GM12878 (cell line): ENCODE results near the gene ZNF511. TPM values are rescaled to one million over a fixed set of nuclear protein-coding genes. Genes with fewer than 3 reads are reported as not detected.

ENCODE experiments used
- ATAC-seq: fragments of 200-7000 bp; cut with Tn5 transposase; 3 replicates; pipeline ENCODE4 v1.9.1; 2020; ENCODE audit warnings: mild to moderate bottlenecking, moderate library complexity
- BruUV-seq: library from RNA; stranded (reverse); fragments of 400-500 nt; replicated peaks from 2 replicates; lab custom pipeline; 2021; lab: Mats Ljungman, UMichigan
- CTCF ChIA-PET: fragments of 300-600 bp; sonication (Branson Sonifier 250); formaldehyde crosslinking; extraction: SDS; loops from one replicate; lab custom pipeline; 2021; ENCODE audit warnings: inconsistent platforms; lab: Yijun Ruan, JAX
- POLR2A ChIA-PET: fragments of 350-600 bp; formaldehyde crosslinking; extraction: SDS; loops from one replicate; lab custom pipeline; 2021; ENCODE audit warnings: inconsistent platforms; lab: Charles Lee
- RAD21 ChIA-PET: fragments of 300-600 bp; sonication (Branson Sonifier 250); formaldehyde crosslinking; loops from one replicate; lab custom pipeline; 2023; ENCODE audit warnings: antibody characterized with exemption; ENCODE audit not compliant: unreplicated experiment; lab: Charles Lee
- SMC1A ChIA-PET: fragments of 300-600 bp; sonication (Branson Sonifier 250); formaldehyde crosslinking; loops from one replicate; lab custom pipeline; 2023; ENCODE audit not compliant: unreplicated experiment, uncharacterized antibody; lab: Charles Lee
- DNase-seq: peaks from one replicate; pipeline ENCODE4 v3.0.0-alpha.2; 2011; ENCODE audit warnings: low read depth, low spot score
- FAIRE-seq: peaks from 3 replicates; lab custom pipeline; 2011; peaks lifted over from hg19 to GRCh38; lab: Jason Lieb, UNC
- H2AFZ ChIP-seq: 2 replicates; pipeline ENCODE4 v1.6.0; 2011; ENCODE audit warnings: low read depth, low read length, control low read depth; ENCODE audit not compliant: control insufficient read depth
- H3K27ac ChIP-seq: 2 replicates; pipeline ENCODE4 v1.5.1; 2011; ENCODE audit warnings: control low read depth; ENCODE audit not compliant: control insufficient read depth, insufficient read depth
- H3K27me3 ChIP-seq, 2 experiments: replicated peaks in 1 of 2; 2 replicates each; pipeline versions ENCODE4 v1.6.0 to v1.6.1; 2011; ENCODE audit warnings: low read length in 1 of 2; ENCODE audit not compliant: control insufficient read depth in 2 of 2, insufficient read depth in 2 of 2
- H3K36me3 ChIP-seq, 2 experiments: 2 replicates each; pipeline ENCODE4 v1.5.1; 2011; ENCODE audit warnings: low read length in 1 of 2; ENCODE audit not compliant: control insufficient read depth in 2 of 2, insufficient read depth in 2 of 2
- H3K4me1 ChIP-seq: 2 replicates; pipeline ENCODE4 v1.6.1; 2011; ENCODE audit warnings: mild to moderate bottlenecking, low read length, moderate library complexity, mixed read lengths; ENCODE audit not compliant: control insufficient read depth, insufficient read depth
- H3K4me2 ChIP-seq: 2 replicates; pipeline ENCODE4 v1.6.0; 2011; ENCODE audit warnings: control low read depth; ENCODE audit not compliant: control insufficient read depth, insufficient read depth
- H3K4me3 ChIP-seq: fragments of 200-600 bp; sonication (generic); 2 replicates; pipeline ENCODE4 v1.5.1; 2016
- H3K79me2 ChIP-seq: 2 replicates; pipeline ENCODE4 v1.6.0; 2011; ENCODE audit warnings: low read length; ENCODE audit not compliant: control insufficient read depth, insufficient read depth
- H3K9ac ChIP-seq: 2 replicates; pipeline ENCODE4 v1.8.0; 2011; ENCODE audit warnings: low read length, control low read depth, mixed read lengths; ENCODE audit not compliant: control insufficient read depth, insufficient read depth
- H3K9me3 ChIP-seq: replicated peaks from 3 replicates; pipeline ENCODE4 v1.5.1; 2011; ENCODE audit warnings: mild to moderate bottlenecking, low read length; ENCODE audit not compliant: control insufficient read depth, insufficient read depth
- H4K20me1 ChIP-seq: 2 replicates; pipeline ENCODE4 v1.6.0; 2011; ENCODE audit not compliant: control insufficient read depth, insufficient read depth
- CREM ChIP-seq: IDR thresholded peaks from 2 replicates; pipeline ENCODE4 v1.6.1; 2014; ENCODE audit warnings: antibody characterized with exemption, low read depth
- IRF5 ChIP-seq: fragments of 450-650 bp; IDR thresholded peaks from 2 replicates; pipeline ENCODE4 v1.6.1; 2017; ENCODE audit warnings: borderline replicate concordance
- MAX ChIP-seq: IDR thresholded peaks from 2 replicates; pipeline ENCODE4 v1.6.1; 2012; ENCODE audit warnings: low read depth, low read length, improper control_type of control experiment
- POLR2AphosphoS5 ChIP-seq: IDR thresholded peaks from 2 replicates; pipeline ENCODE4 v1.6.1; 2011; ENCODE audit warnings: mild to moderate bottlenecking, low read length, inconsistent platforms
- POU2F2 ChIP-seq: IDR thresholded peaks from 3 replicates; pipeline ENCODE4 v1.6.1; 2011; ENCODE audit warnings: low read depth, mild to moderate bottlenecking, low read length, borderline replicate concordance
- SPI1 ChIP-seq: IDR thresholded peaks from 2 replicates; pipeline ENCODE4 v1.6.1; 2011; ENCODE audit warnings: low read depth, mild to moderate bottlenecking, low read length, moderate library complexity, borderline replicate concordance; ENCODE audit not compliant: insufficient read depth
- STAT1 ChIP-seq: fragments of 450-650 bp; conservative IDR thresholded peaks from 2 replicates; pipeline ENCODE4 v1.6.1; 2014; ENCODE audit warnings: antibody characterized with exemption, mild to moderate bottlenecking
- TCF7 ChIP-seq: IDR thresholded peaks from 2 replicates; pipeline ENCODE4 v1.6.1; 2014; ENCODE audit warnings: antibody characterized with exemption, borderline replicate concordance
- WGBS: methylation state at CpG from one replicate; pipeline ENCODE4 v1.1.6; 2016; ENCODE audit warnings: low lambda C conversion rate; ENCODE audit not compliant: insufficient replicate concordance, insufficient coverage; ENCODE audit errors: missing lambda C conversion rate; 5-methylcytosine and 5-hydroxymethylcytosine counted together
- in situ Hi-C: fragments of 300-500 bp; cut with MboI; formaldehyde crosslinking; loops from 9 replicates; pipeline ENCODE4 v1.14.3; 2018; ENCODE audit warnings: mixed read lengths
- intact Hi-C: fragments of 100-400 bp; cut with micrococcal nuclease; formaldehyde crosslinking; loops from one replicate; pipeline ENCODE4 v1.14.2; 2022; ENCODE audit not compliant: unreplicated experiment
- polyA plus RNA-seq, 11 experiments: library from polyadenylated mRNA; depleted of rRNA in 4 of 11; unstranded in 6 of 11; stranded (reverse) in 5 of 11; fragments of >200 nt; fragmentation: Nextera tagmentation in 4 of 11; fragmentation: Illumina TruSeq in 1 of 11; extraction: Ambion mirVana in 4 of 11; extraction: Trizol in 1 of 11; gene quantifications; 1 replicate in 1 of 11; 2 replicates in 10 of 11; pipeline versions ENCODE4 v1.2.1 to v1.2.3, GENCODE V29; 2011 to 2016; ENCODE audit warnings: inconsistent platforms in 2 of 11, missing spikeins in 2 of 11, low read depth in 1 of 11
- total RNA-seq, 4 experiments: library from RNA; depleted of rRNA in 3 of 4; stranded (reverse); fragments of >200 nt in 3 of 4; fragmentation: Illumina TruSeq in 1 of 4; extraction: Trizol in 1 of 4; gene quantifications; 2 replicates each; pipeline versions ENCODE4 v1.2.1 to v1.2.3, GENCODE V29; 2013 to 2021

ZNF511 gene
- total and polyA plus RNA-seq, 10 of the 15 experiments (the other 5 are each of a cell fraction or from before 2014, with no cell fraction given), result 0.58 to 110 (median 32.0) TPM

GRCh38 chr10:133277277-133277992 lies 31.3 kb upstream of the ZNF511 start:
- TF ChIP-seq POLR2AphosphoS5 (peak; percentile 1; the same call in 1 of the 2 replicates), STAT1 (no peak)
- FAIRE-seq, result no peak
- H3K4me2 ChIP-seq, result peak overlapping the region; percentile 14; the same call in 1 of the 2 replicates
- no peak overlapping the region for H3K27ac ChIP-seq
- H3K9ac ChIP-seq, result no peak overlapping the region
- ATAC-seq, result no peak
- ChIA-PET POLR2A (interaction anchor here (0.6 to 1.2 kb wide), 4 partner anchors 15 to 124 kb away, joined by 3 to 5 read pairs (median 4); no protein-coding TSS in a partner anchor), CTCF (interaction anchor here (1.4 to 2.8 kb wide), 3 partner anchors 19 to 30 kb away, joined by 7 to 14 read pairs (median 9); no protein-coding TSS in a partner anchor), SMC1A (interaction anchor here (1.4 to 1.7 kb wide), 3 partner anchors 20 to 28 kb away, joined by 4 to 5 read pairs (median 5); no protein-coding TSS in a partner anchor), RAD21 (no interaction called here)
- peaks cover 3 to 16% of the 10 kb centered on the region in 2 experiments for H3K36me3 ChIP-seq
- peaks cover 23% of the 10 kb centered on the region for H3K79me2 ChIP-seq
- in situ Hi-C loops, result no loop called here
- no peak overlapping the region for H3K4me3 ChIP-seq
- no peaks in the 10 kb centered on the region; the same call in 1 of the 2 replicates for H4K20me1 ChIP-seq
- WGBS, result 78% methylated on average over 24 of the region's 25 CpGs
- H3K4me1 ChIP-seq, result peaks cover 33% of the 10 kb centered on the region
- H2AFZ ChIP-seq, result no peak overlapping the region
- intact Hi-C loops, result no loop called here
- H3K27me3 ChIP-seq, result no peaks in the 10 kb centered on the region
- no TSS peak for BruUV-seq
- no peaks in the 10 kb centered on the region for H3K9me3 ChIP-seq
- DNase-seq, result no peak

GRCh38 chr10:133277993-133278576 lies 30.6 kb upstream of the ZNF511 start:
- peak overlapping the region; percentile 53 for H3K27ac ChIP-seq
- H3K36me3 ChIP-seq, result peaks cover 3 to 12% of the 10 kb centered on the region in 2 experiments
- H4K20me1 ChIP-seq, result no peaks in the 10 kb centered on the region; the same call in 1 of the 2 replicates
- H3K4me2 ChIP-seq, result peak overlapping the region; percentile 85
- 47% methylated on average over 12 of the region's 12 CpGs for WGBS
- no peak overlapping the region; the same call in 1 of the 2 replicates for H3K9ac ChIP-seq
- POLR2A ChIA-PET, result interaction anchor here (0.6 to 1.2 kb wide), 5 partner anchors 15 to 124 kb away, joined by 3 to 5 read pairs (median 3); no protein-coding TSS in a partner anchor
- TF ChIP-seq TCF7, result no peak
- no peak for TF ChIP-seq IRF5
- 0 out of 2 replicates have a peak, but pooled peaks have one; percentile 19 for TF ChIP-seq POLR2AphosphoS5
- TF ChIP-seq CREM, result 0 out of 2 replicates have a peak, but pooled peaks have one; percentile 1
- TF ChIP-seq POU2F2, result 0 out of 3 replicates have a peak, but pooled peaks have one; percentile 11
- peak; percentile 3; the same call in 1 of the 2 replicates for TF ChIP-seq SPI1
- TF ChIP-seq MAX, result no peak
- H3K9me3 ChIP-seq, result no peaks in the 10 kb centered on the region
- in situ Hi-C loops, result no loop called here
- CTCF ChIA-PET, result interaction anchor here (0.9 to 2.8 kb wide), 7 partner anchors 15 to 29 kb away, joined by 3 to 14 read pairs (median 5); no protein-coding TSS in a partner anchor
- no peak for FAIRE-seq
- no TSS peak for BruUV-seq
- H3K27me3 ChIP-seq, result no peaks in the 10 kb centered on the region
- no peak for ATAC-seq
- DNase-seq, result no peak
- peaks cover 23% of the 10 kb centered on the region for H3K79me2 ChIP-seq
- peaks cover 33% of the 10 kb centered on the region for H3K4me1 ChIP-seq
- no peak overlapping the region for H3K4me3 ChIP-seq
- no peak overlapping the region for H2AFZ ChIP-seq
- SMC1A ChIA-PET, result interaction anchor here (0.8 to 1.7 kb wide), 4 partner anchors 9 to 28 kb away, joined by 4 to 5 read pairs (median 4); no protein-coding TSS in a partner anchor
- RAD21 ChIA-PET, result interaction anchor here (1.1 kb wide), 1 partner anchor 242 kb away, joined by 3 read pairs; no protein-coding TSS in a partner anchor
- intact Hi-C loops, result no loop called here
